ENCODE data around the gene KLF6. TPM values are rescaled to one million over a fixed set of nuclear protein-coding genes. Genes with fewer than 3 reads are reported as not detected.

KLF6 gene
- total and polyA plus RNA-seq, 9 of the 15 experiments (the other 6 are each of a cell fraction or from before 2014, with no cell fraction given), result 3.2 to 23.9 (median 8.0) TPM

GRCh38 chr10:3727268-3727667 lies 57.7 kb downstream of the KLF6 start:
- FAIRE-seq (no peak), ATAC-seq (no peak), DNase-seq (ENCODE audit: extremely low read depth in 1 of 4, low spot score in 3 of 4) (no peak)
- H3K27ac ChIP-seq (ENCODE audit: extremely low read depth, low read depth, low read length), result no peak overlapping the region
- no peaks in the 10 kb centered on the region for H3K79me2 ChIP-seq (ENCODE audit: control insufficient read depth, insufficient read depth, low read length)
- ChIA-PET POLR2A (no interaction called here), CTCF (ENCODE audit: low intra/inter-chr PET ratio) (no interaction called here)
- H3K9me1 ChIP-seq (ENCODE audit: control insufficient read depth, insufficient read depth, low read length), result no peaks in the 10 kb centered on the region
- H3K4me2 ChIP-seq (ENCODE audit: insufficient read depth, low read length), result no peak overlapping the region
- H3K4me3 ChIP-seq, result no peak overlapping the region
- TF ChIP-seq POLR2B (IDR thresholded peaks at IDR 0.05; ENCODE audit: low read depth, partially characterized antibody) (no peak), ZNF224 (CRISPR knock-in tag; IDR thresholded peaks at IDR 0.05) (no peak), CAMTA2 (CRISPR knock-in tag; conservative IDR thresholded peaks at IDR 0.05) (no peak), ZNF398 (CRISPR knock-in tag; IDR thresholded peaks at IDR 0.05) (no peak), ZNF79 (CRISPR knock-in tag; IDR thresholded peaks at IDR 0.05; ENCODE audit: low read depth) (no peak), ZC3H11A (IDR thresholded peaks at IDR 0.05; ENCODE audit: low read depth, low read length) (no peak), LCOR (CRISPR knock-in tag; IDR thresholded peaks at IDR 0.05) (no peak), KLF13 (tag; IDR thresholded peaks at IDR 0.05; ENCODE audit: borderline replicate concordance, low read depth) (no peak), TBL1XR1 (IDR thresholded peaks at IDR 0.05; ENCODE audit: low read length in 2 of 2) (no peak), NR2F6 (CRISPR knock-in tag; IDR thresholded peaks at IDR 0.05) (no peak), ARID3B (CRISPR knock-in tag; IDR thresholded peaks at IDR 0.05; ENCODE audit: borderline replicate concordance) (no peak), EP400 (IDR thresholded peaks at IDR 0.05) (no peak), SMARCB1 (IDR thresholded peaks at IDR 0.05; ENCODE audit: insufficient read length, low read depth) (no peak), HBP1 (CRISPR knock-in tag; IDR thresholded peaks at IDR 0.05) (no peak), E2F4 (CRISPR knock-in tag; IDR thresholded peaks at IDR 0.05; ENCODE audit: low read depth) (no peak), ZKSCAN3 (CRISPR knock-in tag; IDR thresholded peaks at IDR 0.05) (no peak)
- H3K36me3 ChIP-seq (ENCODE audit: control insufficient read depth, insufficient read depth, low read length), result no peaks in the 10 kb centered on the region
- no peaks in the 10 kb centered on the region for H3K27me3 ChIP-seq (ENCODE audit: control insufficient read depth in 2 of 2, insufficient read depth in 2 of 2, low read length in 2 of 2)
- no TSS peak for BruUV-seq (replicated peaks)
- H2AFZ ChIP-seq (ENCODE audit: low read depth, low read length), result no peak overlapping the region
- H4K20me1 ChIP-seq (replicated peaks; ENCODE audit: control insufficient read depth, insufficient read depth, low read length), result no peaks in the 10 kb centered on the region
- WGBS (ENCODE audit: insufficient coverage, low coverage, missing lambda C conversion rate), result 58% methylated on average over 7 of the region's 7 CpGs
- no peaks in the 10 kb centered on the region for H3K9me3 ChIP-seq (replicated peaks; ENCODE audit: control insufficient read depth, insufficient read depth, low read depth, low read length)
- H3K9ac ChIP-seq (ENCODE audit: insufficient read depth in 1 of 2, low read depth in 2 of 2, low read length in 2 of 2), result no peak overlapping the region
- intact Hi-C loops (cut with micrococcal nuclease) (no loop called here), in situ Hi-C loops (cut with MboI) (no loop called here)
- no peaks in the 10 kb centered on the region for H3K4me1 ChIP-seq (replicated peaks in 1 of 2; ENCODE audit: control insufficient read depth in 2 of 2, insufficient read depth in 2 of 2, low read length in 2 of 2)

Data from K562 (cell line).